Measurements from ENCODE around the gene CYB5RL. TPM values are rescaled to one million over a fixed set of nuclear protein-coding genes. Genes with fewer than 3 reads are reported as not detected.

CYB5RL gene
- total RNA-seq, 1 donor from 2014 or later = 3.9 TPM

Other genes starting within 250 kb of the CYB5RL start
- gene LDLRAD1, start 181.8 kb downstream of the CYB5RL start, total RNA-seq = not detected in 2 replicates
- 315 and 386 TPM in 2 replicates for gene TMEM59, start 146.8 kb downstream of the CYB5RL start, total RNA-seq
- 3.7 and 4.6 TPM in 2 replicates for gene TCEANC2, start 146.4 kb downstream of the CYB5RL start, total RNA-seq
- not detected in 2 replicates for gene CDCP2, start 47.0 kb downstream of the CYB5RL start, total RNA-seq
- 80.0 and 81.4 TPM in 2 replicates for gene MRPL37, start 137 bp upstream of the CYB5RL start, total RNA-seq
- gene SSBP3, start 206.4 kb upstream of the CYB5RL start, total RNA-seq = 89.8 and 98.6 TPM in 2 replicates

All from astrocyte (in vitro differentiated cells and primary cell).